A549 (cell line): Measurements from ENCODE around the gene TDRD1.

Experiments
- BCL3 ChIP-seq: fragments of >200 bp; sonication (Bioruptor Twin); formaldehyde crosslinking; IDR thresholded peaks from 3 replicates; pipeline ENCODE4 v1.6.1; 2016
- CTCF ChIP-seq: fragments of >200 bp; sonication (Bioruptor Twin); formaldehyde crosslinking; IDR thresholded peaks from 3 replicates; pipeline ENCODE4 v1.5.1; 2016
- EHMT2 ChIP-seq: fragments of 200-600 bp; sonication (generic); IDR thresholded peaks from 2 replicates; pipeline ENCODE4 v1.6.1; 2016; ENCODE audit warnings: antibody characterized with exemption, low read depth, mild to moderate bottlenecking, moderate library complexity
- ESRRA ChIP-seq: fragments of 150-350 bp; IDR thresholded peaks from 2 replicates; pipeline ENCODE4 v1.6.1; 2014; ENCODE audit warnings: mild to moderate bottlenecking, low read length, borderline replicate concordance
- FOXS1 ChIP-seq: fragments of 250-450 bp; sonication (Bioruptor Pico); IDR thresholded peaks from 2 replicates; pipeline ENCODE4 v1.5.0; 2020; ENCODE audit warnings: mild to moderate bottlenecking, moderate library complexity
- MAFK ChIP-seq: fragments of 450-650 bp; IDR thresholded peaks from 2 replicates; pipeline ENCODE4 v1.6.1; 2014; ENCODE audit not compliant: partially characterized antibody
- NFE2L2 ChIP-seq: fragments of 150-350 bp; conservative IDR thresholded peaks from 2 replicates; pipeline ENCODE4 v1.6.1; 2014; ENCODE audit warnings: low read length
- NR3C1 ChIP-seq: fragments of >200 bp; sonication (Bioruptor Twin); formaldehyde crosslinking; IDR thresholded peaks from 3 replicates; pipeline ENCODE4 v1.6.1; 2017
- POLR2A ChIP-seq: IDR thresholded peaks from 2 replicates; pipeline ENCODE4 v1.6.1; 2012; ENCODE audit warnings: mild to moderate bottlenecking, low read length
- REST ChIP-seq: fragments of 200-600 bp; sonication (generic); IDR thresholded peaks from 2 replicates; pipeline ENCODE4 v1.6.1; 2016; ENCODE audit warnings: antibody characterized with exemption, mild to moderate bottlenecking, moderate library complexity
- RFX5 ChIP-seq: fragments of 450-650 bp; IDR thresholded peaks from 2 replicates; pipeline ENCODE4 v1.7.1; 2014; ENCODE audit warnings: antibody characterized with exemption, mild to moderate bottlenecking, moderate library complexity
- USF2 ChIP-seq: fragments of 450-650 bp; IDR thresholded peaks from 2 replicates; pipeline ENCODE4 v1.6.1; 2014; ENCODE audit warnings: antibody characterized with exemption

- no peak for TF ChIP-seq CTCF
- no peak for TF ChIP-seq POLR2A
- no peak for TF ChIP-seq FOXS1 (CRISPR knock-in tag)
- TF ChIP-seq NR3C1 = no peak
- TF ChIP-seq ESRRA = no peak
- no peak for TF ChIP-seq EHMT2
- TF ChIP-seq BCL3 = no peak
- TF ChIP-seq RFX5 = no peak
- no peak for TF ChIP-seq USF2
- TF ChIP-seq NFE2L2 = no peak
- TF ChIP-seq REST = no peak
- no peak for TF ChIP-seq MAFK
These were observed 64.5 kb downstream of the TDRD1 start for GRCh38 chr10:114243661-114244060.
